Stimulated activated CD8-positive, alpha-beta memory T cell treated with anti-CD3 and anti-CD28 coated beads, Interleukin-4, amount 100 ng/mL, for 24 hours (primary cell): ENCODE data around the gene MS4A6E.

Experiments used
- DNase-seq: peaks from one replicate; pipeline ENCODE4 v3.0.0-alpha.2; 2020; ENCODE audit warnings: low read depth

The MS4A6E gene

GRCh38 chr11:60375316-60375715 lies 48.3 kb downstream of the MS4A6E start:
- no peak for DNase-seq

- DNase-seq = no peak
Observed at GRCh38 chr11:60376601-60377000, 49.5 kb downstream of the MS4A6E start.

GRCh38 chr11:60377401-60378136 lies 50.5 kb downstream of the MS4A6E start:
- no peak for DNase-seq

- no peak for DNase-seq
Observed at GRCh38 chr11:60378354-60378753, 51.3 kb downstream of the MS4A6E start, which contains the start of gene MS4A7. TSS of gene MS4A7 (plus strand) at chr11:60378532. CDS start at chr11:60383142, 4,610 bp downstream.

- DNase-seq = no peak
Observed at GRCh38 chr11:60389279-60389910, 62.3 kb downstream of the MS4A6E start.

- no peak for DNase-seq
Observed at GRCh38 chr11:60390419-60390818, 63.4 kb downstream of the MS4A6E start.
